PFSK-1 (cell line): ENCODE results near the gene FBLIM1.

ENCODE experiments used
- FOXP2 ChIP-seq: optimal IDR thresholded peaks from 2 replicates; pipeline ENCODE3; 2011; ENCODE audit warnings: borderline replicate concordance, control low read depth, inconsistent platforms; ENCODE audit not compliant: insufficient read depth; ENCODE audit errors: extremely low read length, extremely low read depth
- POLR2AphosphoS5 ChIP-seq: IDR thresholded peaks from 2 replicates; pipeline ENCODE4 v1.6.1; 2012; ENCODE audit warnings: low read depth, mild to moderate bottlenecking, control low read depth, low read length, moderate library complexity
- SIN3A ChIP-seq: IDR thresholded peaks from 2 replicates; pipeline ENCODE4 v1.6.1; 2012; ENCODE audit warnings: mild to moderate bottlenecking, low read length, moderate library complexity, borderline replicate concordance; ENCODE audit not compliant: insufficient read depth
- TAF1 ChIP-seq: IDR thresholded peaks from 2 replicates; pipeline ENCODE4 v1.6.1; 2012; ENCODE audit warnings: low read length, control low read depth, borderline replicate concordance; ENCODE audit not compliant: insufficient read depth
- TF ChIP-seq, protein P1 (sequence below), 2 experiments: IDR thresholded peaks; 2 replicates each; pipeline versions ENCODE4 v1.6.1 to v1.8.0; 2011 to 2012; ENCODE audit warnings: low read depth in 2 of 2, low read length in 2 of 2, control low read depth in 1 of 2, inconsistent platforms in 1 of 2, mild to moderate bottlenecking in 1 of 2, moderate library complexity in 1 of 2; ENCODE audit not compliant: insufficient read depth in 1 of 2

- TF ChIP-seq, protein P1, sequence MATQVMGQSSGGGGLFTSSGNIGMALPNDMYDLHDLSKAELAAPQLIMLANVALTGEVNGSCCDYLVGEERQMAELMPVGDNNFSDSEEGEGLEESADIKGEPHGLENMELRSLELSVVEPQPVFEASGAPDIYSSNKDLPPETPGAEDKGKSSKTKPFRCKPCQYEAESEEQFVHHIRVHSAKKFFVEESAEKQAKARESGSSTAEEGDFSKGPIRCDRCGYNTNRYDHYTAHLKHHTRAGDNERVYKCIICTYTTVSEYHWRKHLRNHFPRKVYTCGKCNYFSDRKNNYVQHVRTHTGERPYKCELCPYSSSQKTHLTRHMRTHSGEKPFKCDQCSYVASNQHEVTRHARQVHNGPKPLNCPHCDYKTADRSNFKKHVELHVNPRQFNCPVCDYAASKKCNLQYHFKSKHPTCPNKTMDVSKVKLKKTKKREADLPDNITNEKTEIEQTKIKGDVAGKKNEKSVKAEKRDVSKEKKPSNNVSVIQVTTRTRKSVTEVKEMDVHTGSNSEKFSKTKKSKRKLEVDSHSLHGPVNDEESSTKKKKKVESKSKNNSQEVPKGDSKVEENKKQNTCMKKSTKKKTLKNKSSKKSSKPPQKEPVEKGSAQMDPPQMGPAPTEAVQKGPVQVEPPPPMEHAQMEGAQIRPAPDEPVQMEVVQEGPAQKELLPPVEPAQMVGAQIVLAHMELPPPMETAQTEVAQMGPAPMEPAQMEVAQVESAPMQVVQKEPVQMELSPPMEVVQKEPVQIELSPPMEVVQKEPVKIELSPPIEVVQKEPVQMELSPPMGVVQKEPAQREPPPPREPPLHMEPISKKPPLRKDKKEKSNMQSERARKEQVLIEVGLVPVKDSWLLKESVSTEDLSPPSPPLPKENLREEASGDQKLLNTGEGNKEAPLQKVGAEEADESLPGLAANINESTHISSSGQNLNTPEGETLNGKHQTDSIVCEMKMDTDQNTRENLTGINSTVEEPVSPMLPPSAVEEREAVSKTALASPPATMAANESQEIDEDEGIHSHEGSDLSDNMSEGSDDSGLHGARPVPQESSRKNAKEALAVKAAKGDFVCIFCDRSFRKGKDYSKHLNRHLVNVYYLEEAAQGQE (IDR thresholded peaks at IDR 0.05; ENCODE audit: insufficient read depth in 1 of 2, low read depth in 2 of 2, low read length in 2 of 2): no peak
- TF ChIP-seq POLR2AphosphoS5: no peak
- TF ChIP-seq FOXP2: no peak
- no peak for TF ChIP-seq TAF1
- TF ChIP-seq SIN3A: no peak
Observed at GRCh38 chr1:15733726-15734226, 24.8 kb upstream of the FBLIM1 start.
